HG03097 (cell line): ENCODE results near the gene ZBTB24.

ENCODE experiments used
- ATAC-seq: cut with Tn5 transposase; IDR thresholded peaks from one replicate; pipeline ENCODE4 v1.9.1; 2021; ENCODE audit not compliant: unreplicated experiment, low FRiP score

ZBTB24 gene

DNA sequence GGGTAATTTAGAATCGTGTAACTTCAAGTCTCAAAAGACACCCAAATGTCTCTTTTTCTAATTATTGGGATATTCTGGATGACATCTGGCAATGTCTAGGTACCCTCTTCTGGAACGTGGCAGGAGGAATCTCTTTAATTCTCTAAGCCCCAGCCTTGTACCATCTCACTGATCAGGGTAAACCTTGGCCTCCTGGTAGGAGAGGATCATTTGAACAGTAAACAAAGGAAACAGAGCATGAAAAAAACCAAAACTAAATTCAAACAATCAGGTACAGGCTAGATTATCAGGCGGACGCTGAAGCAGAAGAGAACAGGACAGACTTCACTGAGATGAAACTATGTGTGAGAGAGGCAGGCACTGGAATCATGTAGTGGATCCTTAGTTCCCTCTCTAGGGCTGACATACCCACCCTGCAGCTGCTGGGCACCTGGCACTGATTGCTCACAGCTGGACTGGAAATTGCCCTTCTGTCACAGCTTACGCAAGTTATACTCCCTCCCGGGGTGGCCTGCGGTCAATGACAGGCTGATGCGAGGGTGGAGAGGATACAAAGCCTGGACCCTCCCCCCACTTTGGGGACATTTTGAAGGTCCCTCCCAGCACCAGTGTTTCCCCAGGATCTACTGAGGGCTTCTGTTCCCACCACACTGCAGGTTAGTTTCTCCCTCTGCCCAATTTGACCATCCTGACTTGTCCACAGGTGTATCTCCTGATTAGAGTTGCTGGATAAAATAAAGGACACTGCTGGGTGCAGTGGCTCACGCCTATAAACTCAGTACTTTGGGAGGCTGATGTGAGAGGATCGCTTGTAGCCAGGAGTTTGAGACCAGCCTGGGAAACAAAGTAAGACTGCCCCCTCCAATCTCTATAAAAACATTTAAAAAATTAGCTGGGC, 20.6 kb upstream of the ZBTB24 start:
- ATAC-seq = no peak

DNA sequence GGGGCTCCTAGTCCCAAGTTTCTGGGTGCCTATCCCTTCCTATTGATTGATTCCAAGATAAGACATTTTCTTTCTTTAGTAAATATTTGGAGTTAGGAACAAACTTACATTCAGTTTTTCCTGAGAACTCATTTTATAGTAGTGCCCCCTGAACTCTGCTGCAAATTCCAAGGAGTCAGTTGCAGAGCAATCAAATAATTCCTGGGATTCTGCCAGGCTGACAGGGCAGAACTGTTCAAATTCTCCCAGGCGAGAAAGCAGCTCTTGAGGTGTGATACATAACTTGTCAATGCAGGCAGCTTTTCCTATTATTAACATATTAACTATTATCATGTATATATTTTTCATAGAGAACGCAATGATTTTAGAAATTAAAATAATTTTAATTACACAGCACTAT, 15.9 kb upstream of the ZBTB24 start:
- no peak for ATAC-seq

DNA sequence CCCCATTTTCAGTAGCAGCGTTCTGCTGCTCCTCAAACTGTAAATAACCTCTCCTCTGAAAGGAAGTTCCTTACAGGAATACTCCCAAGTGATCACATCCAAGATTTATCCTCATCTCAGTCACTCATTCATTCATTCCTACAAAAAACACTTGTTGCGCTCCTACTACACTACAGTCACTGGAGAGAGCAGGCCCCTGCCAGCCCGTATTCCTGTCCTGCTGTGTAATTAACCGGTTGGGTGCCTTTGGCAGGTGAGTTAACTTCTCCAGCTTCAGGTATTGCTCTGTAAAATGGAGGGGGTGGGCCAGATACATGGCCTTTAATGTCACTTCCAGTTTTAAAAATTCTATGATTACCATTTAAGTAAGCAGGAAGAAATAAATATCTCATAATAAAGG, 15.0 kb upstream of the ZBTB24 start:
- ATAC-seq = no peak

DNA sequence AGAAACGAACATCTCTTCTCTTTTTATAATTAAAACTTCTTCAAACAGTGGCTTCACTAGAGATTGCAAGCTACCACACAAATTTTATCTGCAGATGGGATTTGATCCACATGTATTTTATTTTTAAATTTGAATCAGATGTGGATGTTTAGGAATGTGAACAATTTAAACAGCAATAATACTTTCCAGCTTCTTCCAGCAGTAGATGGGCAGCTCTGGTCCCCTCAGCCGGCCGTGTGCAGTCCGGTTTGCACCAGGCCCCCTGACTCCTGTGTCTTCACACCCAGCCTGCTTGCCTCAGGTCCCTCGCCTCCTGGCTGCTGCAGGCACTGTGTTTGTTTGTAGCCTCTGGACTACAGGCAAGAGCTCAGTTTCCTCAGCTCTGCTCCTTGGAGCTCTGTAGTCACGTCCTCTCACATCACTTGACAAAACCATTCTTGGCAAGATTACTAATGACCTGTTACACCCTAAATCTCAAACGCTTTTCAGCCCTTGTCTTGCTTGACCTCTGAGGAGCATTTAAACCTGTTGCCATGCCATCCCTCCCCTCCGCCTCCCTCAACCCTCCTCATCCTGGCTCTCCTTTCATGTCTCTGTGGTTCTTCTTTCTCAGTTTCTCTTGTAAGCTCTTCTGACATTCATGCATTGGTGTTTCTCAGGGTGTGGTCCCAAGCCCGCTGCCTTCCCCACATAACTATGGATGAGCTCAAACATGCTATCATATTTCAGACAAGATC, 13.2 kb upstream of the ZBTB24 start:
- ATAC-seq = no peak

DNA sequence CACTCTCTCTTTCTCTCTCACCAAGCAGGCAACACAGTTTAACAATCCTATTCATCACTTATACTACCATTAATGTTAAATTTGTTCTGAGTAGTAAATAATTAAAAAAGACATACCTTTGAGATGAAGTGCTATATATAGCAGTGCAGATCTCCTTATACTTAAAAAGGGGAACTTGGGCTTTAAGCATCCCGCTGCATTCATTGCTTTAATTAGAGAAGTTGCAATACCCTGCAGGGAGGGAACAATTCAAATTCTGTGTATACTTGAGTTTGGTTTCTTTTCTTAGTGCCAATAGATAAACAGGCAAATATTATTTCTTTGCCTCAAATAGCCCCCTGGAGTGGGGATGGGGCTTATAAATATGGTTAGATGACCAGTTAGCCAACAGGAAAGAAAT, 10.8 kb upstream of the ZBTB24 start:
- ATAC-seq = no peak

DNA sequence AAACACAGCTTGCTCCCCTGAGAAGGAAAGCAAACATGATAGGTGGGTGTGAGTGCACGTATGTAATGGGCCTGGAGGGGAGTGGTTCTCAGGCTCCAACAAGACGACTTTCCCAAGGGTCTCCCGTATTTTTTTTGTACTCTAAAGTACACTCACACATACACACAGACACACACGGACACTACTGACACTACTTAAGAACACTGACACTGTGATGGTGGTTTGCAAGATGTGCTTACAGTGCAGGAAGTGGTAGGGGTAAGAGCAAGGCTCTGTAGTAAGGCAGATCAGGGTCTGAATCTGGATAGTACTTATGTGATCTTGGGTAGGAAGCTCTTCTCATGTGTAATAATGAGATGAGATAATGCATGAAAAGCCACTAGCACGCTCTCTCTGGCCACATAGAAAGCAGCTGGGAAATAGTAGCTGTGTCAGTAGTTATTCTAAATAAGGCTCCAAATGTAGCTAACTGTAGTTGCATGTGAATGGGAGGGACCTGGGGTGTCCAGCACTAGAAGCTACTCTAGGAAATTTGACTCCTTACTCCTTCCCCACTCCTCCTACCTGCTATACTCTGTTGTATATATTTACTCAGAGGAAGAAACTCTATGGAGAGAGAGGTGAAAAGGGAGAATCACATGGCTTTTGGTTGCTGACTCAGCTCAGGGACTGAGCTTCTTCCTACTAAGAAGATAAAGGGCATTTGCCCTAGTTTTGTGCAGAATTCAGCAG, 8.4 kb upstream of the ZBTB24 start:
- ATAC-seq = no peak

DNA sequence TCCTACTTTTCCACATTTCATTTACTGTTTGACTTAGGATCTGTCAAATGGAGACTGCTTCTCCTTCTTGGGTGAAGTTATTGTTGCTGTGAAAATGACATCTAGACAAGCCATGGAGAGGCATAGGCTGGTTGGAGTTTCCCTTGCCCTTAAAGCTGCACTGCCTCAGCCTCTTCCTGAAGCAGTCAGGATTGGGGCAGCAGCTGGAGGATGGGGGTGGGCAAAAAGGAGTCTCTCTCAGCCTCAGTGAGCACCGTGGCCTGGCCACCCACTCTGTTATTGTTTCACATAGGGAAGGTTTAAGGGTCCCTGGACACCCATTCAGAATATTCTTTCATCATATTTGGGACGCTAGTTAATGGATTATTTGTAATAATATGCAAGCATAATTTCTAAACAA, 7.7 kb upstream of the ZBTB24 start:
- no peak for ATAC-seq

DNA sequence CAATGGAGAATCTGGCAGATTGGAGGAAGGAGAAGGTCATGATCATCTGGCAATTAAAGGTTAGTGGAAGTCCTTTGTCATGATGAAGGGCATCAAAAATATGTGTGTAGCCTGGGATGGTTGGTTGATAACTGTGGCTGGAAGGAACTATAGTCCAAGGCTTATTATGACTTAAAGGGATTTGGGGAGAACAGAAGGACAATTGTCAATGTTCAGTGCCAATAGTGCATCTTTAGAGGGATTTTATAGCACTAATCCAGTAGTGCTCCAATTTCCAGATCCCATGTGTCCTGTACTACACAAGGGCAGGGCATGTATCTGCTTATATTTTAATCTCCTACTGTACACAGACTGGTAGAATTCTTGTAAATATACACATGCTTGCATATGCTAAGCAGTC, 5.0 kb upstream of the ZBTB24 start:
- no peak for ATAC-seq

DNA sequence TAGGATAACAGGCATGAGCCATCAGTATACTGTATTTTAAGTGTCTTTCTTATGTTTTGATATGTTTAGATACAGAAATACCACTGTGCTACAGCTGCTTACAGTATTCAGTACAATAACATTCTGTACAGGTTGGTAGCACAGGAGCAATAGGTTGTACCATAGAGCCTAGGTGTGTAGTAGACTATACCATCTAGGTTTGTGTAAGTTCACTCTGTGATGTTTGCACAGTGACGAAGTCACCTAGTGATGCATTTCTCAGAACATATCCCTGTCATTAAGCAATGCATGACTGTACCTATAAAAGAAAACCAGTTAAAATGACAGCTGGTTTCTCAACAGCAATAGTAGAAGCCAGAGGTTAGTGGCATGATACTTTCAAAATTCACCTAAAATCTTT, 3.0 kb upstream of the ZBTB24 start:
- no peak for ATAC-seq

DNA sequence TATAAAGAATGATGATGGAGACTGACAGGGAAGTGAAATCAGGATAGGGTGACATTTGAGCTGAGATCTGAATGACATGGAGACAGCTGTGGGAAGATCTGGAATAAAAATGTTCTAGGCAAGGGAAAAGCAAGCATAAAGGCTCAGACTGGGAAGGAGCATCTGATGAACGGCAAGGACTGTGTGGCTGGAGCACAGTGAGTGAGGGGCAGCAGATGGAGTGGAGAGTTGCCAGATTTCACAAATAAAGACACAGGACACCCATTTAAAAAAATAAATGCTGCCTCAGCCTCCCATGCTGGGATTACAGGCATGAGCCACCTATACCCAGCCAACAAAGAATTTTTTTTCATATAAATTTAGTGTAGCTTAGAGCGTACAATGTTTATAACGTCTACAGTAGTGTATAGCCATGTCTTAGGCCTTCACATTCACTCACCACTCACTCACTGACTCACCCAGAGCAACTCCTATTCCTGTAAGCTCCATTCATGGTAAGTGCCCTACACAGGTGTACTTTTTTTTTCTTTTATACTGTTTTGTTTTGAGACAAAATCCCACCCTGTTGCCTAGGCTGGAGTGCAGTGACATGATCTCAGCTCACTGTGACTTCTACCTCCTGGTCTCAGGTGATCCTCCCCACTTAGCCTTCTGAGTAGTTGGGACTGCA, 2.4 kb upstream of the ZBTB24 start:
- no peak for ATAC-seq

DNA sequence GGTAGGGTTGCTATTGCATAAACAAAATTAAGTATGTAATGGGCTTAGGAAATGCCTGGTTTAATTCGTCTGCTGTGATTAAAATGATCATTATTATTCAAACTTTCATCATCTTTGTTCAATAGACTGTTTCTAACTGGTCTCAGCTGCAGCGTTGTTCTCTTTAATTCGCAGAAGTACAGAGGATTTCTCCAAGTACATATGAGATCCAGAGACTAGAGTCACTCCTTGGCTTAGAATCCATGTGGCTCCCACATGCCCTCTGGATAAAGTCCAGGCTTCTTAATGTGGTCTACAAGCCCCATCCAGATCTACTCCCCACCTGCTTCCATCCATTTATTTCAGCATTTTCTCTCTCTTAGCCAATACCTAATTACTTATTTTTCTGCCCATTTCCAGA, 1.1 kb upstream of the ZBTB24 start:
- no peak for ATAC-seq

DNA sequence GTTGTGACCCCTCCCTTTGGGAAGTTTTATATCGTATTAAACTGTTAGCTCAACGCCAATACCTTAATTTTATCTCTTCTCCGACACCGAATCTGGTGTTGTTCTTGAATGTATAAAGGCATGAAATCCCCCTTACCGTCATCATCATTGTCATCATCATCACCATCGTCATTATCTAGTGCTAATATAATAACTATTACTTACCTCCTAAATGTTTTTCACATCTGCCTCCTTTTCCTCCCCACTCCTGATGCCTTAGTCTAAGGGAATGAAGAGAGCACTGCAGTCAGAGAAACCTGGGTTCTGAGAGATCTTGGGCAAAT, 677 bp upstream of the ZBTB24 start:
- ATAC-seq = no peak

DNA sequence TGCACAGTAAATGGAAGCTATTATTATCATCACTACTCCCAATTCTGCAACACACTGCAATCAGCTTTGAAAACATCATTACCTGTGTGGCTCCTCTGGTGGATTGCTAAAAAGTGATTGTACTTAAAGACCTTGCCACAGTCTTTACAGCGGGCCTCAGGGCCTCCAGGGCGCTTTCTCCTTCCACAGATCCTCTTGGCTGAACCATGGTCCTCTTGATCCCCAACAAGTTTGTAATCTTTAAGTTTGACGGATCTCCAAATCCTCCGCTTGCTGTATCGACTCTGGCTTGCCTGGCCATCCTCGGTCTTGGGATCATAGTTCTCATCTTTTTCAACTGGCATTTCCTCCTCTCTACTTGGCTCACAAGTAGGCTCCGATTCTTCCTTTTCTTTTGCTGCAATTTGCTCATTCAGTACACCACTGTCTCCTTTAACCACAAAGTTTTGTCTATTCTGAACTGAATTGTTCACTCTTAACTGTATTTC, 2.0 kb downstream of the ZBTB24 start:
- ATAC-seq = no peak

DNA sequence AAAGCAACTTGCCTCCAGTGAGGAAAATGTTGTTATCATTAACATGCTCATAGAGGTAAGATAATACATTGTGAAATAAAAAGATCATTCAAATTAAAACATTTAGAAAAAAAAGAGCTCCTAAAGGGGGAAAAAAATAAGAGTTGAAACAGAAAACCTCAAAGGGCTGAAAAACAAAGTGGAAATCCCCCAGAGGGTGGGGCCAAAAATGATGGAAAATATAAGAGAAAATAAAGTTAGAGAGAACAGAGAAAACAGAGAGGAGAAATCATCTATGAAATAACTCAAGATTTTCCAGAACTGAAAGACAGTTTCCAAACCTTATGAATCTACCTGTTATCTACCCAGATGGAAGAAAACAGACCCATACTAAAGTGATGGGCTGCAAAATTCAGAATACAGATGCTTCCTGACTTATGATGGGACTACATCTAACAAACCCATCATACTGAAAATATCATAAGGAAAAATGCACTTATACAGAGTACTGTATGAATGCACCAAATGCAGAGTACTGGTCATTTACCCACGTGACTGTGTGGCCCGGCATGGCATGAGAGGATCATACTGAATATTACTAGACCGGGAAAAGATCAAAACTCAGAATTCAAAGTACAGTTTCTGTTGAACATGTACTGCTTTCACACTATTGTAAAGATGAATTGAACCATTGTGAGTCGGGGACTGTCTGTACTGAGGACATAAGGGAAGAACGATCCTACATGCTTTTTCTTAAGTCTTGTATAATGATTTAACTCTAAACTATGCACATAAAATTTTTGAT, 4.0 kb downstream of the ZBTB24 start:
- ATAC-seq = no peak

DNA sequence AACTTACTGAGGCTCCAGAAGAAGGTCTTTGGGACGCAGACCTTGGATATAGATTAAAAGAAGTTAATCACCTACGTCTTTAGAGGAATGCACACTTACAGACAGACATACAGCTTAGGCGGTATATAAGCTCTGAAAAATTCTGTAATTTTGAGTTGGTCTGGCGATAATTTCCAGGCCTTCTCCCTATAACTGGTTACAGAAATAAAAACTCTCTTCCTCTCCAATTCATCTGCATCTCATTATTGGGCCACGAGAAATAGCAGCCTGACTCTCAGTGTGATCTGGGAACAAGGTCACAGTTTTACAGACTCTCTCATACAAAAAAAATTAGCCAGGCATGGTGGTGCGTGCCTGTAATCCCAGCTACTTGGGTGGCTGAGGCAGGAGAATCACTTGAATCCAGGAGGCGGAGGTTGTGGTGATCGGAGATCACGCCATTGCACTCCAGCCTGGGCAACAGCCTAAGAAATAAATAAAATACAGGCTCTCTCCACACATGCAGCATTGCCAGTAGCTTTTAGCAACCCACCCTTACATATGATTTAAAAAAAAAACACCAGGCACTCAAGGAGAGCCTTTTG, 4.7 kb downstream of the ZBTB24 start:
- no peak for ATAC-seq

DNA sequence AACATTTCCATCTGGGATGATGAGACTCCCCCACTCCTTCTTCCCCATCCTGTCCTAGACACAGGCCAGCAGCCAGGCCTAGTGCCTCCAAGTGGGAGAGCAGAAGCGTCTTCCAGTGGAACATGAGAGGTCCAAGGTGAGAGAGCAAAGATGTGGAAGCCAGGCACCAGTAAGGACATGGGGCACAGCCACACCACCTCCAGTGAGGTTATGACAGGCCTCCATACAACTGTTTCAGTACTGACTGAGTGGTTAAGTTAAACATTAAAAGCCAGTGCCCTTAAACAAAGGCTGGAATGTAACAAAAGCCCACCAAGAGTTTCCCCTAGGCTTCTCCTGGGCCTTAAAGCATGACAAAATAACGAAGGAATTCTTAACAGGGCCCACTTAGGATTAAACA, 5.3 kb downstream of the ZBTB24 start:
- ATAC-seq = peak; percentile 49

DNA sequence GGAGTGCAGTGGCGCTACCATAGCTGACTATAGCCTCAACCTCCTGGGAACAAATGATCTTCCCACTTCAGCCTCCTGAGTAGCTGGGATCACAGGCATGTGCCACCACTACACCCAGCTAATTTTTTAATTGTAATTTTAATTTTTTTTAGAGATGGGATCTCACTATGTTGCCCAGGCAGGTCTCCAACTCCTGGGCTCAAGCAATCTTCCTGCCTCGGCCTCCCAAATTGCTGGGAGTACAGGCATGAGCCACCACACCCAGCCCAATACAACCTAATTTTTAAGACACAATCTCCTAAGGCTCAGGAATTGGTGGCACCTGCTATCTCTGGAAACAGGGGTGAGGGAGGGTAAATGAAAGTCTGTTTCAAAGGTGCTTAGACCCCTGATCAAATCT, 5.8 kb downstream of the ZBTB24 start:
- no peak for ATAC-seq

DNA sequence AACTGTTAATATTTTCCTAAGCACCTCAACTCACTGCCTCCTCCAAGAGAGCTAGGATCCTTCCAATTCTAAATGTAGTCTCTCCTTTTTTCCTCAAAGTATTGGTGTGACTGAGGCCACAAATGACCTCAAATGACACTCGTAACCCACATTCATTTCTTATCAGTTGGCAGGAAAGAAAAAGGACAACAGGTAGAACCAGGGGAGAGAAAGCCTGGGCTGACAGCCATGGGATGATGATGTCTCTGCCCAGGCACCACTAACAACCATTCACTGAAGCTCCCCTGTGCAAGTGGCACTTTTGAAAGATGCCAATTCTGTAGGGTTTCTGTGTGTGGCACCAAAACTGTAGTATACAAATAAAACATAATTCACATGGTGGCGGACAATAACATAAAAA, 7.4 kb downstream of the ZBTB24 start:
- no peak for ATAC-seq

DNA sequence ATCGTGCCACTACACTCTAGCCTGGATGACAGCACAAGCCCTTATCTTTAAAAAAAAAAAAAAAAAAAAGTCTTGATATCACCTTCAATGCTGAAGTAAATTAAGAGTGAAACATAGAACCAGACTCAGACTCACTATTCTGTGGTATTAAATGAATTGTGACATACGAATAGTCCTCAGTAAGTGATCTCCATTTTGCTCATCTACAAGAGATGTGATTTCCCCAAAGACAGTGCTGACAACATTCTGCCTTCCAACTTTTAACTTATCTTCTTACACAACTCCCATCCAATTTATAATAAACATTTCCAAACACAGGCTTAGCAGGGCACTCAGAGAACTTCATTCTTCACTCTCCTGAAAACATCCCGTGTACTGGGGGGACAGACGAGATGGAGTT, 8.0 kb downstream of the ZBTB24 start:
- ATAC-seq = no peak

DNA sequence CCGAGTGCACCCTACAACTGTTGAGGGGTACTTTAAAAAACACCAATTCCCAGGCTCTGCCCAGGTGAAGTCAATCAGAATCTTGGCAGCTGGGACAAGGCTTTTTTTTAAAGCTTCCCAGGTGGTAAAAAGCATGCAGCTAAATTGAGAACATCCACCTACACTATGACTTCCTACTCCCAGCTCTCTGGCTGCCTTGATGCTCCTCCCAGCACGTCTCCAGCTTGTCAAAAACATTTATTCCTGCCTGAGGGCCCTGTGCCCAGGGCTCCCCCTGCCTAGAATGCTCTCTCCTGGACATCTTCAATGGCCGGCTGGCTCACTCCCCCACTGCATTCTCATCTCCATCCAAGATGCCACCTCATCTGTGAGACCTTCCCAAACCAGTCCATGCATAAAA, 9.9 kb downstream of the ZBTB24 start:
- ATAC-seq = no peak
